Natural killer cell (primary cell): ENCODE results near the gene SLC7A14. TPM values are rescaled to one million over a fixed set of nuclear protein-coding genes. Genes with fewer than 3 reads are reported as not detected.

Source experiments
- ATAC-seq, 3 donors: fragments of 150-1000 bp in 2 of 3; fragments of 200-7000 bp in 1 of 3; cut with Tn5 transposase; 1 replicate in 1 of 3; 2 replicates in 2 of 3; pipeline ENCODE4 v1.10.0; 2021; ENCODE audit warnings: mild to moderate bottlenecking in 2 of 3, moderate library complexity in 2 of 3
- DNase-seq, 2 donors: peaks; one replicate each; pipeline versions ENCODE4 v3.0.0 to v3.0.0-alpha.2; 2013 to 2021; ENCODE audit warnings: mixed read lengths in 1 of 2
- H3K27ac ChIP-seq: one replicate; pipeline ENCODE4 v1.5.1; 2013; ENCODE audit warnings: mild to moderate bottlenecking, low read length
- H3K27me3 ChIP-seq: one replicate; pipeline ENCODE4 v1.6.1; 2013; ENCODE audit warnings: low read length; ENCODE audit not compliant: control insufficient read depth, insufficient read depth
- H3K36me3 ChIP-seq: one replicate; pipeline ENCODE4 v1.6.1; 2013; ENCODE audit warnings: low read length; ENCODE audit not compliant: control insufficient read depth, insufficient read depth
- H3K4me1 ChIP-seq: one replicate; pipeline ENCODE4 v1.6.1; 2013; ENCODE audit warnings: low read length; ENCODE audit not compliant: control insufficient read depth, insufficient read depth
- H3K4me3 ChIP-seq: one replicate; pipeline ENCODE4 v1.5.1; 2013; ENCODE audit warnings: low read length
- H3K9me3 ChIP-seq: one replicate; pipeline ENCODE4 v1.6.1; 2013; ENCODE audit warnings: low read length; ENCODE audit not compliant: control insufficient read depth, insufficient read depth
- H3K27ac Mint-ChIP-seq, 2 donors: one replicate each; pipeline ENCODE4 v1.8.0; 2022; ENCODE audit warnings: mild to moderate bottlenecking in 2 of 2, mixed read lengths in 2 of 2, moderate library complexity in 1 of 2
- H3K27me3 Mint-ChIP-seq, 2 donors: one replicate each; pipeline ENCODE4 v1.8.0; 2022; ENCODE audit warnings: low read depth in 2 of 2, mixed read lengths in 2 of 2
- H3K36me3 Mint-ChIP-seq: one replicate; pipeline ENCODE4 v1.8.0; 2022; ENCODE audit warnings: mixed read lengths
- H3K4me1 Mint-ChIP-seq, 2 donors: one replicate each; pipeline ENCODE4 v1.8.0; 2022; ENCODE audit warnings: mixed read lengths in 2 of 2
- H3K4me3 Mint-ChIP-seq: one replicate; pipeline ENCODE4 v1.8.0; 2022; ENCODE audit warnings: mild to moderate bottlenecking, moderate library complexity, mixed read lengths
- H3K9me3 Mint-ChIP-seq, 2 donors: one replicate each; pipeline ENCODE4 v1.8.0; 2022; ENCODE audit warnings: mixed read lengths in 2 of 2
- CTCF ChIP-seq: fragments of 200-600 bp; IDR thresholded peaks from one replicate; pipeline ENCODE4 v1.8.0; 2022; ENCODE audit warnings: antibody characterized with exemption
- WGBS: methylation state at CpG from one replicate; pipeline ENCODE4 v1.1.7; 2013; ENCODE audit warnings: missing lambda C conversion rate; ENCODE audit not compliant: insufficient coverage; 5-methylcytosine and 5-hydroxymethylcytosine counted together
- intact Hi-C: fragments of 100-400 bp; cut with micrococcal nuclease; formaldehyde crosslinking; loops from one replicate; pipeline ENCODE4 v1.14.2; 2022
- total RNA-seq, 4 donors: library from RNA; stranded (reverse); fragments of 120-200 nt in 1 of 4; gene quantifications; one replicate each; pipeline versions ENCODE4 v1.2.3 to v1.2.4, GENCODE V29; 2013 to 2022

The SLC7A14 gene
- total RNA-seq, 3 donors from 2014 or later (not counting 1 experiment from before 2014, with no cell fraction given), result not detected

GRCh38 chr3:170605490-170605889, 19.6 kb upstream of the SLC7A14 start:
- no peaks in the 10 kb centered on the region for H3K4me1 Mint-ChIP-seq
- ATAC-seq (no peak), DNase-seq (no peak)
- no peak overlapping the region for H3K4me3 Mint-ChIP-seq
- Histone ChIP-seq H3K27me3 (no peaks in the 10 kb centered on the region), H3K4me3 (no peak overlapping the region), H3K4me1 (no peaks in the 10 kb centered on the region), H3K9me3 (no peaks in the 10 kb centered on the region), H3K27ac (no peak overlapping the region), H3K36me3 (no peaks in the 10 kb centered on the region)
- H3K9me3 Mint-ChIP-seq, result no peaks in the 10 kb centered on the region
- peaks cover 0 to 26% of the 10 kb centered on the region in 2 donors for H3K27me3 Mint-ChIP-seq
- H3K36me3 Mint-ChIP-seq, result no peaks in the 10 kb centered on the region
- intact Hi-C loops, result no loop called here
- TF ChIP-seq CTCF, result no peak
- no peak overlapping the region for H3K27ac Mint-ChIP-seq

GRCh38 chr3:170603770-170604510, 18.1 kb upstream of the SLC7A14 start:
- WGBS, result 49% methylated on average over 5 of the region's 5 CpGs

GRCh38 chr3:170602556-170602955, 16.7 kb upstream of the SLC7A14 start:
- Histone ChIP-seq H3K27me3 (no peaks in the 10 kb centered on the region), H3K27ac (no peak overlapping the region), H3K4me1 (no peaks in the 10 kb centered on the region), H3K4me3 (no peak overlapping the region), H3K36me3 (no peaks in the 10 kb centered on the region), H3K9me3 (no peaks in the 10 kb centered on the region)
- no peak for TF ChIP-seq CTCF
- peaks cover 4 to 33% of the 10 kb centered on the region in 2 donors for H3K27me3 Mint-ChIP-seq
- DNase-seq, result no peak
- no peaks in the 10 kb centered on the region for H3K36me3 Mint-ChIP-seq
- no peak overlapping the region for H3K27ac Mint-ChIP-seq
- H3K4me3 Mint-ChIP-seq, result no peak overlapping the region
- H3K9me3 Mint-ChIP-seq, result no peaks in the 10 kb centered on the region
- ATAC-seq, result no peak
- intact Hi-C loops, result no loop called here
- no peaks in the 10 kb centered on the region for H3K4me1 Mint-ChIP-seq
- 100% methylated on average over 1 of the region's 1 CpG for WGBS

More at GRCh38 chr3:170603770-170604510, 18.1 kb upstream of the SLC7A14 start:
- Histone ChIP-seq H3K27ac (no peak overlapping the region), H3K4me3 (no peak overlapping the region), H3K27me3 (no peaks in the 10 kb centered on the region), H3K36me3 (no peaks in the 10 kb centered on the region), H3K4me1 (no peaks in the 10 kb centered on the region), H3K9me3 (no peaks in the 10 kb centered on the region)
- no peak for DNase-seq
- H3K36me3 Mint-ChIP-seq, result no peaks in the 10 kb centered on the region
- H3K4me3 Mint-ChIP-seq, result no peak overlapping the region
- intact Hi-C loops, result no loop called here
- no peaks in the 10 kb centered on the region for H3K9me3 Mint-ChIP-seq
- no peak for ATAC-seq
- no peak overlapping the region for H3K27ac Mint-ChIP-seq
- no peaks in the 10 kb centered on the region for H3K4me1 Mint-ChIP-seq
- peaks cover 2 to 33% of the 10 kb centered on the region in 2 donors for H3K27me3 Mint-ChIP-seq
- no peak for TF ChIP-seq CTCF
